GM23338 (cell line): ENCODE results near the gene CRABP1. TPM values are rescaled to one million over a fixed set of nuclear protein-coding genes. Genes with fewer than 3 reads are reported as not detected.

ENCODE experiments used
- ATAC-seq: fragments of 200-7000 bp; cut with Tn5 transposase; 3 replicates; pipeline ENCODE4 v1.9.1; 2020
- DNase-seq: peaks from one replicate; pipeline ENCODE4 v3.0.0-alpha.2; 2015; ENCODE audit warnings: low spot score
- H2AFZ ChIP-seq: fragments of 200-600 bp; sonication (generic); 2 replicates; pipeline ENCODE4 v1.8.0; 2016; ENCODE audit warnings: antibody characterized with exemption, mild to moderate bottlenecking, moderate library complexity
- H3F3A ChIP-seq: fragments of 200-600 bp; sonication (generic); replicated peaks from 2 replicates; pipeline ENCODE4 v1.8.0; 2017; ENCODE audit warnings: antibody characterized with exemption, mixed run types, low read depth
- H3K27ac ChIP-seq: fragments of 200-600 bp; sonication (generic); 2 replicates; pipeline ENCODE4 v1.6.1; 2016; ENCODE audit warnings: low read depth
- H3K27me3 ChIP-seq: fragments of 200-600 bp; sonication (generic); 2 replicates; pipeline ENCODE4 v1.8.0; 2016; ENCODE audit warnings: mild to moderate bottlenecking, mixed run types, moderate library complexity; ENCODE audit not compliant: insufficient read depth
- H3K36me3 ChIP-seq: fragments of 200-600 bp; sonication (generic); 2 replicates; pipeline ENCODE4 v1.8.0; 2016; ENCODE audit warnings: mild to moderate bottlenecking; ENCODE audit not compliant: insufficient read depth
- H3K4me1 ChIP-seq: fragments of 200-600 bp; sonication (generic); 2 replicates; pipeline ENCODE4 v1.8.0; 2016; ENCODE audit warnings: mild to moderate bottlenecking, moderate library complexity; ENCODE audit not compliant: insufficient read depth
- H3K4me2 ChIP-seq: fragments of 200-600 bp; sonication (generic); 2 replicates; pipeline ENCODE4 v1.7.1; 2017; ENCODE audit warnings: mixed run types
- H3K4me3 ChIP-seq: fragments of 200-600 bp; sonication (generic); 2 replicates; pipeline ENCODE4 v1.6.1; 2016; ENCODE audit warnings: mixed run types
- H3K79me2 ChIP-seq: fragments of 200-600 bp; sonication (generic); replicated peaks from 2 replicates; pipeline ENCODE4 v1.8.0; 2017; ENCODE audit warnings: mild to moderate bottlenecking; ENCODE audit not compliant: insufficient read depth
- H3K9me2 ChIP-seq: fragments of 200-600 bp; sonication (generic); 2 replicates; pipeline ENCODE4 v1.8.0; 2017; ENCODE audit not compliant: insufficient read depth
- H4K20me1 ChIP-seq: fragments of 200-600 bp; sonication (generic); replicated peaks from 2 replicates; pipeline ENCODE4 v1.8.0; 2017; ENCODE audit warnings: mild to moderate bottlenecking; ENCODE audit not compliant: insufficient read depth
- H3K27ac Mint-ChIP-seq: 2 replicates; pipeline ENCODE4 v1.8.0; 2020; ENCODE audit warnings: inconsistent platforms, mild to moderate bottlenecking, moderate library complexity, mixed read lengths
- H3K27me3 Mint-ChIP-seq: 3 replicates; pipeline ENCODE4 v1.8.0; 2022; ENCODE audit warnings: low read depth, mild to moderate bottlenecking, moderate library complexity, mixed read lengths, inconsistent platforms; ENCODE audit not compliant: insufficient read depth, poor library complexity
- H3K36me3 Mint-ChIP-seq: 3 replicates; pipeline ENCODE4 v1.8.0; 2021; ENCODE audit warnings: low read depth, mild to moderate bottlenecking, inconsistent platforms, moderate library complexity, mixed read lengths
- H3K4me1 Mint-ChIP-seq: 3 replicates; pipeline ENCODE4 v1.8.0; 2020; ENCODE audit warnings: mild to moderate bottlenecking, inconsistent platforms, mixed read lengths
- H3K4me3 Mint-ChIP-seq: 3 replicates; pipeline ENCODE4 v1.8.0; 2021; ENCODE audit warnings: moderate library complexity, mild to moderate bottlenecking, inconsistent platforms, mixed read lengths
- H3K9me3 Mint-ChIP-seq: 3 replicates; pipeline ENCODE4 v1.8.0; 2020; ENCODE audit warnings: moderate library complexity, mild to moderate bottlenecking, inconsistent platforms, mixed read lengths
- CTCF ChIP-seq, 2 experiments: fragments of 200-600 bp in 1 of 2; sonication (generic) in 1 of 2; conservative IDR thresholded peaks; 2 replicates each; pipeline versions ENCODE4 v1.5.1 to v1.6.1; 2016 to 2017; ENCODE audit warnings: antibody characterized with exemption in 2 of 2, low read depth in 2 of 2, mild to moderate bottlenecking in 2 of 2, moderate library complexity in 1 of 2
- EZH2phosphoT487 ChIP-seq: fragments of 200-600 bp; sonication (generic); IDR thresholded peaks from one replicate; pipeline ENCODE4 v1.8.1; 2018; ENCODE audit warnings: antibody characterized with exemption; ENCODE audit not compliant: unreplicated experiment
- JUNB ChIP-seq: IDR thresholded peaks from one replicate; pipeline ENCODE4 v1.6.1; 2016; ENCODE audit warnings: antibody characterized with exemption; ENCODE audit not compliant: unreplicated experiment
- POLR2AphosphoS5 ChIP-seq: IDR thresholded peaks from 2 replicates; pipeline ENCODE4 v1.6.1; 2016; ENCODE audit warnings: antibody characterized with exemption, low read depth
- STAT1 ChIP-seq: IDR thresholded peaks from one replicate; pipeline ENCODE4 v1.6.1; 2016; ENCODE audit warnings: antibody characterized with exemption; ENCODE audit not compliant: unreplicated experiment
- ZNF331 ChIP-seq: fragments of 250-450 bp; sonication (Bioruptor Pico); IDR thresholded peaks from 2 replicates; pipeline ENCODE4 v1.5.0; 2020; ENCODE audit warnings: low read depth, mild to moderate bottlenecking, moderate library complexity
- ZNF462 ChIP-seq: fragments of 250-450 bp; sonication (Bioruptor Pico); IDR thresholded peaks from 2 replicates; pipeline ENCODE4 v1.5.0; 2020; ENCODE audit warnings: mild to moderate bottlenecking, moderate library complexity
- long read RNA-seq: library from polyadenylated mRNA; unstranded; transcript quantifications from one replicate; pipeline ENCODE4 v2.0.0, GENCODE V29; 2020; ENCODE audit not compliant: unreplicated experiment
- polyA plus RNA-seq: library from polyadenylated mRNA; unstranded; fragments of >200 nt; fragmentation: Nextera tagmentation; extraction: Ambion mirVana; gene quantifications from 2 replicates; pipeline ENCODE4 v1.2.1, GENCODE V29; 2016
- total RNA-seq: library from RNA; depleted of rRNA; stranded (reverse); fragments of >200 nt; shearing (Covaris generic); gene quantifications from 2 replicates; pipeline ENCODE4 v1.2.3, GENCODE V29; 2014; rRNA removed

CRABP1 gene
- total RNA-seq = 127 and 156 TPM in 2 replicates
- 522 and 536 TPM in 2 replicates for polyA plus RNA-seq
- long read RNA-seq, transcript CRABP1-201 (4 exons, 772 nt) = major isoform, 182 of 184 reads
- long read RNA-seq, partial matches to known transcripts = 1 of 184 reads
- long read RNA-seq, other reads (novel, unspliced or antisense) = 1 of 184 reads

- H2AFZ ChIP-seq = peak within 1 kb of the TSS; percentile 99
- H3K27ac ChIP-seq = no peak within 1 kb of the TSS
- H3K4me3 ChIP-seq = peak within 1 kb of the TSS; percentile 82
- Mint-ChIP-seq H3K27ac (no peak within 1 kb of the TSS), H3K4me3 (peak within 1 kb of the TSS; percentile 83), H3K4me1 (peaks cover 28% of the 10 kb centered on the region), H3K27me3 (peaks cover 28% of the 10 kb centered on the region), H3K36me3 (peaks cover 31% of the 10 kb centered on the region), H3K9me3 (no peaks in the 10 kb centered on the region)
- peaks cover 15% of the 10 kb centered on the region for H3K4me1 ChIP-seq
- ATAC-seq (peak; percentile 77), DNase-seq (peak; percentile 86)
- no peaks in the 10 kb centered on the region; the same call in 1 of the 2 replicates for H4K20me1 ChIP-seq
- peaks cover 38% of the 10 kb centered on the region for H3K27me3 ChIP-seq
- 0 out of 2 replicates have a peak, but pooled peaks cover 7% of the 10 kb centered on the region for H3K9me2 ChIP-seq
- no peak for TF ChIP-seq EZH2phosphoT487
- TF ChIP-seq POLR2AphosphoS5 = peak; percentile 91
- 0 out of 2 replicates have a peak, but pooled peaks cover 4% of the 10 kb centered on the region for H3F3A ChIP-seq
- no peaks in the 10 kb centered on the region; the same call in 1 of the 2 replicates for H3K79me2 ChIP-seq
- peaks cover 6% of the 10 kb centered on the region; the same call in 1 of the 2 replicates for H3K36me3 ChIP-seq
- peak within 1 kb of the TSS; percentile 95 for H3K4me2 ChIP-seq
Observed at GRCh38 chr15:78340231-78341056, at the start of gene CRABP1. CRABP1 (plus strand) TSS chr15:78340353; CDS start chr15:78340429, 76 bp downstream.

- Histone ChIP-seq H3K36me3 (peaks cover 20% of the 10 kb centered on the region), H3K4me2 (no peak overlapping the region), H4K20me1 (no peaks in the 10 kb centered on the region; the same call in 1 of the 2 replicates), H2AFZ (no peak overlapping the region), H3F3A (no peaks in the 10 kb centered on the region), H3K27ac (no peak overlapping the region), H3K4me3 (no peak overlapping the region), H3K4me1 (no peaks in the 10 kb centered on the region), H3K9me2 (no peaks in the 10 kb centered on the region), H3K79me2 (no peaks in the 10 kb centered on the region; the same call in 1 of the 2 replicates), H3K27me3 (no peaks in the 10 kb centered on the region)
- TF ChIP-seq ZNF462 (CRISPR knock-in tag) = no peak
- TF ChIP-seq CTCF (conservative IDR thresholded peaks at IDR 0.05; ENCODE audit: low read depth in 2 of 2) = no peak
- no peak for TF ChIP-seq EZH2phosphoT487
- no peak for TF ChIP-seq JUNB
- no peak for TF ChIP-seq STAT1
- TF ChIP-seq ZNF331 (CRISPR knock-in tag) = no peak
- no peak for DNase-seq
- H3K4me3 Mint-ChIP-seq = no peak overlapping the region
- H3K4me1 Mint-ChIP-seq = no peaks in the 10 kb centered on the region
- peaks cover 4% of the 10 kb centered on the region for H3K27me3 Mint-ChIP-seq
- peaks cover 3% of the 10 kb centered on the region; the same call in 2 of the 3 replicates for H3K36me3 Mint-ChIP-seq
- no peaks in the 10 kb centered on the region for H3K9me3 Mint-ChIP-seq
- ATAC-seq = no peak
- H3K27ac Mint-ChIP-seq = no peak overlapping the region
Observed at GRCh38 chr15:78291052-78291451, 49.1 kb upstream of the CRABP1 start.
